GM12874 (cell line): ENCODE results near the gene GRK3.

Experiments used
- TF ChIP-seq, protein P1 (sequence below): IDR thresholded peaks from 2 replicates; pipeline ENCODE4 v1.5.1; 2011; ENCODE audit warnings: low read depth, mild to moderate bottlenecking, control low read depth, low read length, moderate library complexity; ENCODE audit not compliant: insufficient read depth

GRK3 gene

DNA sequence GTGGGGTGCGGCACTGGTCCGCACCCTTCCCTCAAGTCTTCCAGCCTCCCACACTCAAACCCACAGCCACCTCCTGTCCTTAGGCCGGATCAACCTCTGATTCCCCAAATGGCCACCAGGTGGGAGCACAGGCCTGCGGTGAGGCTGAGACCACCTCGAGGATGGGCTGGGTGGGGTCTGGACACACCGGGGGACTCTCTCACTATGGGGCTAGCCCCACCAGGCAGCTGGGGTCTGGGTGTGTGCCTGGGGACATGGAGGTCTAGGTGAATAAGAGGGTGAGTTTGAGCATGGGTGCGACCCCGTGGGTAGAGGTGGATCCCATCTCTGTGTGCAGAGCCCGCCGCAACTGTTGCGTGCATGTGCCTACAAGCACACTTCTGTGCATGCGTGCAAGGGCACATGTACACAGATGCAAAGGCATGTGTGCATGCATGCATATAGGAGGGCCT lies 210.1 kb downstream of the GRK3 start:
- TF ChIP-seq, protein P1, sequence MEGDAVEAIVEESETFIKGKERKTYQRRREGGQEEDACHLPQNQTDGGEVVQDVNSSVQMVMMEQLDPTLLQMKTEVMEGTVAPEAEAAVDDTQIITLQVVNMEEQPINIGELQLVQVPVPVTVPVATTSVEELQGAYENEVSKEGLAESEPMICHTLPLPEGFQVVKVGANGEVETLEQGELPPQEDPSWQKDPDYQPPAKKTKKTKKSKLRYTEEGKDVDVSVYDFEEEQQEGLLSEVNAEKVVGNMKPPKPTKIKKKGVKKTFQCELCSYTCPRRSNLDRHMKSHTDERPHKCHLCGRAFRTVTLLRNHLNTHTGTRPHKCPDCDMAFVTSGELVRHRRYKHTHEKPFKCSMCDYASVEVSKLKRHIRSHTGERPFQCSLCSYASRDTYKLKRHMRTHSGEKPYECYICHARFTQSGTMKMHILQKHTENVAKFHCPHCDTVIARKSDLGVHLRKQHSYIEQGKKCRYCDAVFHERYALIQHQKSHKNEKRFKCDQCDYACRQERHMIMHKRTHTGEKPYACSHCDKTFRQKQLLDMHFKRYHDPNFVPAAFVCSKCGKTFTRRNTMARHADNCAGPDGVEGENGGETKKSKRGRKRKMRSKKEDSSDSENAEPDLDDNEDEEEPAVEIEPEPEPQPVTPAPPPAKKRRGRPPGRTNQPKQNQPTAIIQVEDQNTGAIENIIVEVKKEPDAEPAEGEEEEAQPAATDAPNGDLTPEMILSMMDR = peak; percentile 63; the same call in 1 of the 2 replicates

DNA sequence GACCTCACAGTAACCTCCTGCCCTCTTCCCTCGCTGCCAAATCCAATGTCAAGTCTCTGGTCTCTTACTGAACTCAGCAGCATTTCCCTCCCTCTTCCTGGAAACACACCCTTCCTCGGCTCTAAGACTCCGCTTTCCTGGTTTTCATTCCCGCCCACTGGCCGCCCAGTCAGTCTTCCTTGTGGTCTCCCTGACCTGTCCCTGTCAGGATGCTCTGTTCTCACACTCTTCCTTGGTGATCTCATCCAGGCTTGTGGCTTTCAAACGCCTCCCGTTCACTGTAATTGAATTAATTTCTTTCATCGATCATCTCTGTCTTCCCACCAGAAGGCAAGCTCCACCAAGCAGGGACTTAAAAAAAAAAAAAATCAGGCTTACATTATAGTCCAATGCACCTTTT lies 211.1 kb downstream of the GRK3 start:
- TF ChIP-seq, protein P1 = no peak

- TF ChIP-seq, protein P1 = no peak
Measured at GRCh38 chr22:25777411-25777810, 212.9 kb downstream of the GRK3 start.

- TF ChIP-seq, protein P1 = no peak
Measured at GRCh38 chr22:25777870-25778269, 213.4 kb downstream of the GRK3 start.
